GM13977 (cell line): ENCODE results near the gene DDX54.

Experiments used
- DNase-seq: peaks from one replicate; pipeline ENCODE4 v3.0.0; 2012; ENCODE audit warnings: low spot score
- in situ Hi-C: fragments of 300-500 bp; cut with MboI; formaldehyde crosslinking; loops from one replicate; pipeline ENCODE4 v1.12.0; 2022; ENCODE audit warnings: low sequenced_read_pairs, low pct_unique_long_range_greater_than_20kb, mixed read lengths, inconsistent platforms; ENCODE audit not compliant: unreplicated experiment
- TF ChIP-seq, protein P1 (sequence below): IDR thresholded peaks from 2 replicates; pipeline ENCODE4 v1.5.1; 2012; ENCODE audit warnings: mild to moderate bottlenecking, control low read depth; ENCODE audit not compliant: insufficient read depth; ENCODE audit errors: extremely low read depth, missing control alignments

Gene DDX54

DNA sequence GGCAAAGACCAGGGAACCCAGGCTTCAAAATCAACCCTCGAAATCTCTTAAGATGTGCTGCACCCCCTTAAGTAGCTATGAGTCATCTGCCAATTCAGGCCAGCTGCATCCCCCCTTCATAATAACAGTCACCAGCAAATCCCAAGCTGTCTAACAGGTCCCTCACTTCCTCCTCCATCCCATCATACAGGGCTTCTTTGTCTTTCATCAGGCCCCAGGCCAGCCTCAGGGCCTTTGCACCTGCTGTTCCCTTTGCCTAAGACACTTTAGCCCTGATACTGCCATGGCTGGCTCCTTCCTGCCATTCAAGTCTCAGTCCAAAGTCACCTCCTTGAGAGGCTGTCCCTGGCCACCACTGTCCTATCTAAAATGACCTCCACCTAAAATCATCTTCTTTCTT lies 53.7 kb downstream of the DDX54 start:
- in situ Hi-C loops = no loop called here
- no peak for DNase-seq
- TF ChIP-seq, protein P1, sequence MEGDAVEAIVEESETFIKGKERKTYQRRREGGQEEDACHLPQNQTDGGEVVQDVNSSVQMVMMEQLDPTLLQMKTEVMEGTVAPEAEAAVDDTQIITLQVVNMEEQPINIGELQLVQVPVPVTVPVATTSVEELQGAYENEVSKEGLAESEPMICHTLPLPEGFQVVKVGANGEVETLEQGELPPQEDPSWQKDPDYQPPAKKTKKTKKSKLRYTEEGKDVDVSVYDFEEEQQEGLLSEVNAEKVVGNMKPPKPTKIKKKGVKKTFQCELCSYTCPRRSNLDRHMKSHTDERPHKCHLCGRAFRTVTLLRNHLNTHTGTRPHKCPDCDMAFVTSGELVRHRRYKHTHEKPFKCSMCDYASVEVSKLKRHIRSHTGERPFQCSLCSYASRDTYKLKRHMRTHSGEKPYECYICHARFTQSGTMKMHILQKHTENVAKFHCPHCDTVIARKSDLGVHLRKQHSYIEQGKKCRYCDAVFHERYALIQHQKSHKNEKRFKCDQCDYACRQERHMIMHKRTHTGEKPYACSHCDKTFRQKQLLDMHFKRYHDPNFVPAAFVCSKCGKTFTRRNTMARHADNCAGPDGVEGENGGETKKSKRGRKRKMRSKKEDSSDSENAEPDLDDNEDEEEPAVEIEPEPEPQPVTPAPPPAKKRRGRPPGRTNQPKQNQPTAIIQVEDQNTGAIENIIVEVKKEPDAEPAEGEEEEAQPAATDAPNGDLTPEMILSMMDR = no peak

DNA sequence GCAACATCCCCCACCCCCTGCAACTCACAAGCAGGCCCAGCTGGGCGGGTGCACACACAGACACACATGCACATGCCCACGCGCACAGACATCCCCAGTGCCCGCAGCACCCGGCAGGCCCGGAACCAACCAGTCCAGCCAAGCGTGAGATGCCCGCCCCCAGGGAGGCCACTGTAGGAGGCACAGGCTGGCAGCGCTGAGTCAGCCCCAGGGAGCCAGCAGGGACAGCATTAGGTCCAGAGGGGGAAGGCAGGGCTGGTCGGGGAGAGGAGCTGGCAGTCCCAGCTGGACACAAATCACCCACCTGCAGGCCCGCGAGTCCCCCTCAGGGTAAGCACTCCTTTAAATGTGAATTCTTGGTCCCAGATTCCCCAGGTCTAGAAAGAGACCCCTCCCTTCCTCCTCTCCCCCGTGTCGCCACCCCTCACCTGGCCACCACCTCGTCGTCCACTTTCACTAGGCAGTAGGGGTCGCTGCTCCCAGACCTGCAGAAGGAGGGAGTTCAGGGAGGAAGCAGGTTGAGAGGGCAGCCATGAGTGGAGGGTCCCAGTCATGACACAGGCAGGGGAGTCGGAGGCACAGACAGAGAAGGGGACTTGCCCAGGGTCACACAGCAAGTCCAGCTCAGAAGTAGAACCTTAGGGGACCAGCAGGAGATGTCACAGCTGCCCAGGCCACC lies 54.7 kb downstream of the DDX54 start:
- TF ChIP-seq, protein P1 = peak; percentile 60
- in situ Hi-C loops = no loop called here
- DNase-seq = no peak

DNA sequence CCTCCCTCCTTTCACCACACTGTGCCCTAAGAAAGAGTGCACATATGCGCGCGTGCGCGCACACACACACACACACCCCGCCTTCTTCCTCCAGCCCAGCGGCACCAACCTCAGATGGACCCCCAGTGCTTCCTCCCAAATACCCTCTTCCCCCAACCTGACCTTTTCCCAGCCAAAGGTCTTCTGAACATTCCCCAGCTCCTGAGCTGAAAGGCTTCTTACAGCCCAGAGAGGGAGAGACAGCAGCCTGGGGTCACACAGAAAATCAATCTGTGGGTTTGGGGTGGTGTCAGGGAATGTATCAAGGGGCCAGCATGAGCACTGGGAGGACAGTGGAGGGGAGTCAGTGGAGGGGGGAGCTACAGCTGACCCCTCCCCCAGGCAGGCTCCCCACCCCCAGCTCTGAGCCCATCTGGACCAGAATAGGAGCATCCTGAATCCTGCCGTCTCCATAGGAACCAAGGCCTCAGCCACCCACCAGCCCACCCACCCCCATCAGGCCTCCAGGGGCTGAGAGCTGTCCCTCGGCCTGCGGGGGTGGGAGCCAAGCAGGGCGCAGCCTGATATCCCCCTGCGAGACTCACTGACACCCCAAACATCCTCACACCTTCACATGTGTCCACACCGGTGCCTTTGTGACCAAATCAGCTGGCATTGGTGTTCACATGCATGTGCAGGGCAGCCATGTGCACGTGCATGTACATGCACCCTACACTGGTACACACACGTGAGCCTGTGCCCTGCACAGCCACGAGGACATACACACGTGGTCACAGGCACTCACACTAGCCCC lies 55.4 kb downstream of the DDX54 start:
- in situ Hi-C loops = no loop called here
- TF ChIP-seq, protein P1 = no peak
- DNase-seq = no peak

DNA sequence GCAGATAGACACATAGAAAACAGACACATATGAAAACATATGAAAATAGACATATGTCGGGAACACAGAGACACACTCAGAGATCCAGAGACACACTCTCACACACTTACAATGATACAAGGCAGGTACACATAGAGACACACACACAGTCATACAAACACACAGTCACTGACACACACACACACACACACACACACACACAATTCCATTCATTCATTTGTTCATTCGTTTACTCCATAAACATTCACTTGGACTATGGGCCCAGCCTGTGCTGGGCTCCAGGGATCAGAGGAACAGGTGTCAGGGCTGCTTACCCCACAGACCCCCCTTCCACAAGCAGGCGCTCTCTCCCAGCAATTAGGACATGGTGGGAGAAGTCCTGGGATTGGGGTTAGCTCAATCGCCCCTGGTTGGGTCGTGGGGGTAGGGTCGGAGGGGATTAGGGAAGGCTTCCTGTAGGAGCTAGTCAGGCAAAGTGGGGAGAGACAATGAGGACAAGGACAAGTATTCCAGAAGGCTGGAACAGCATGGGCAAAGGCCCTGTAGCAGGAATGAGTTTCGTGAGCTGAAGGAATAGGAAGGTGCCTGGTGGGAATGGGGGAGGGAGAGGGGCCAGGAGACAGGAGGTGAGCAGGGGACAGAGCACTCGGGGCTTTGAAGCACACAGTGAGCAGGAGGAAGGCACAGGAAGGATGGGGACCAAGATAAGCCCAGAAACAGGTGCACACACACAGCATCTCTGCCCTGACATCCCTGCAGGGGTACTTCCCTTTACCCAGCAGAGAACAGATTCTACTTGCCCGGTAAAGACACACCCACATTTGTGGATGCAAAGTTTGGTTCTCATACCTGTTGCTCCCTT lies 56.2 kb downstream of the DDX54 start:
- in situ Hi-C loops = no loop called here
- DNase-seq = no peak
- TF ChIP-seq, protein P1 = no peak

DNA sequence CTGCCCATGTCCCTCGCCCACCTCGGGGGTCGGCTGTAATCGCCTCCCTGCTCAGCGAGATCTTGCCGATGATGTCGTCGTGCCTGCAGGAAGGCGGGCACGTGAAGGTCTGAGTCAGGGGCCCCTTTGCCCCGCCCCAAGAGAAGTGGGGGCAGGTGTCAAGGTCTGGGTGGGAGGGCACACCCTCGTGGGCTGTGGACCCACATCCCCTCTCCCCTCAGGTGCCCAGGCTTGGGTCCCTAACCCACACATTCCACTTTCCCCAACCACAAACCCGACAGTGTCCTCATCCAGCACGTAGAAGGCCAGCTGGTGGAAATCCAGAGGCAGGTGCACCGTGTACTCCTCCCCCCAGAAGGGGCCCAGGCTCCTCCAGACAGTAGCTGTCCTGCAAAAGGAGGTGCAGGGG lies 57.5 kb downstream of the DDX54 start:
- TF ChIP-seq, protein P1 = no peak
- DNase-seq = no peak
- in situ Hi-C loops = no loop called here

DNA sequence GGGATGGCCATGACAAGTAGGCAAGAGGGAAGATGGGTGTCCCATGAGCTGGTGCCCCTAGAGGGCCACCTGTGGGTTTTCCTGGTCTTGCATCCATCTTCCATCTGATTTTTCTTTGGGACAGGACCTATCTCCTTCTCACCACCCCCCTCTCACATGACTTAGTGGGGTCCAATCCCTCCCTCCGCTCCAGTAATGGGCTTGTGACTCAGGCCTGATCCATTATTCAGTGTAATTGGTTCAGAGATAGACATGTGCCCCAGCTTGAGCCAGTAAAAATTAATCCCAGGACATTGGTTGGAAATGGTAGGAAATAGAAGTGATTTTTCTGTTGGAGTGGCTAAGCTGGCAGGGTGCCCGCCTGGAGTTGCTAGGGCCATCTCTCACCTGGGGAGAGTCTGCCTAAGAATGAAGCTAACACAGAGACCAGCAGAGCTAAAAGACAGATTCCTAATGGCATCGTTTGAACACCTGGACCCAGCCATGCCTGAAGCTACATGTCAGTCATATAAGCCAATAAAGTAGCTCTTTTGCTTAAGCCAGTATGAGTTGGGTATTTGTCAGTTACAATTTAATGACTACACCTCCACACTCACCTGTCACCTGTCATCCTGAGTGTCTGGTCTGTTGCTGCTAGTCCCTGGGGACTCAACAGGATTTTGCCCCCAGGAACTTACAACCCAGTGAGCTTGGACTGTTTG lies 64.5 kb downstream of the DDX54 start:
- TF ChIP-seq, protein P1 = no peak
- no peak for DNase-seq
- in situ Hi-C loops = no loop called here
